Calu3 (cell line): ENCODE data around the gene ZC3H12A. TPM values are rescaled to one million over a fixed set of nuclear protein-coding genes. Genes with fewer than 3 reads are reported as not detected.
"Not testable (repeated sequence)": the region's sequence is repeated elsewhere in the genome, so short reads cannot be mapped to it uniquely, and the experiment has no call there.

Experiments
- BruUV-seq: library from RNA; stranded (reverse); fragments of 400-500 nt; replicated peaks from 2 replicates; lab custom pipeline; 2021; lab: Mats Ljungman, UMichigan
- CTCF ChIA-PET: fragments of 300-600 bp; sonication (Branson Sonifier 250); formaldehyde crosslinking; loops from one replicate; lab custom pipeline; 2022; ENCODE audit warnings: antibody characterized with exemption; lab: Charles Lee
- DNase-seq: peaks from one replicate; pipeline ENCODE4 v3.0.0; 2022
- H3K27ac Mint-ChIP-seq: one replicate; pipeline ENCODE4 v1.8.0; 2022; ENCODE audit warnings: mixed read lengths; ENCODE audit not compliant: unreplicated experiment
- H3K27me3 Mint-ChIP-seq: one replicate; pipeline ENCODE4 v1.8.0; 2022; ENCODE audit warnings: mixed read lengths; ENCODE audit not compliant: unreplicated experiment
- H3K36me3 Mint-ChIP-seq: one replicate; pipeline ENCODE4 v1.8.0; 2022; ENCODE audit warnings: mild to moderate bottlenecking, moderate library complexity, mixed read lengths; ENCODE audit not compliant: insufficient read depth, unreplicated experiment
- H3K4me1 Mint-ChIP-seq: one replicate; pipeline ENCODE4 v1.8.0; 2022; ENCODE audit warnings: mild to moderate bottlenecking, low read depth, mixed read lengths; ENCODE audit not compliant: unreplicated experiment
- H3K4me3 Mint-ChIP-seq: one replicate; pipeline ENCODE4 v1.8.0; 2022; ENCODE audit warnings: mild to moderate bottlenecking, low read depth, moderate library complexity, mixed read lengths; ENCODE audit not compliant: unreplicated experiment
- H3K9me3 Mint-ChIP-seq: one replicate; pipeline ENCODE4 v1.8.0; 2022; ENCODE audit warnings: low read depth, mixed read lengths; ENCODE audit not compliant: unreplicated experiment
- CTCF ChIP-seq: fragments of 200-600 bp; IDR thresholded peaks from one replicate; pipeline ENCODE4 v1.8.0; 2022; ENCODE audit warnings: antibody characterized with exemption; ENCODE audit not compliant: unreplicated experiment
- intact Hi-C: fragments of 100-400 bp; cut with micrococcal nuclease; formaldehyde crosslinking; loops from one replicate; pipeline ENCODE4 v1.10.0; 2022; ENCODE audit not compliant: unreplicated experiment
- total RNA-seq: library from RNA; stranded (reverse); gene quantifications from 2 replicates; pipeline ENCODE4 v1.2.3, GENCODE V29; 2022

ZC3H12A gene
- total RNA-seq, 1 experiment from 2014 or later = 94.1 TPM

- TF ChIP-seq CTCF = no peak
- intact Hi-C loops = no loop called here
- CTCF ChIA-PET = no interaction called here
- Mint-ChIP-seq H3K27ac (no peak overlapping the region), H3K9me3 (no peaks in the 10 kb centered on the region), H3K36me3 (peaks cover 29% of the 10 kb centered on the region), H3K27me3 (no peaks in the 10 kb centered on the region), H3K4me3 (no peak overlapping the region), H3K4me1 (peaks cover 10% of the 10 kb centered on the region)
- no peak for DNase-seq
- no TSS peak for BruUV-seq
These were observed 27.3 kb downstream of the ZC3H12A start for GRCh38 chr1:37501661-37502060.

- Mint-ChIP-seq H3K4me1 (peaks cover 10% of the 10 kb centered on the region), H3K27me3 (no peaks in the 10 kb centered on the region), H3K27ac (no peak overlapping the region), H3K9me3 (no peaks in the 10 kb centered on the region), H3K36me3 (peaks cover 34% of the 10 kb centered on the region), H3K4me3 (no peak overlapping the region)
- CTCF ChIA-PET = interaction anchor here (0.6 kb wide), 2 partner anchors 191 to 544 kb away, joined by 3 to 4 read pairs; partner anchors contain the start of gene POU3F1
- BruUV-seq = no TSS peak
- no peak for TF ChIP-seq CTCF
- DNase-seq = no peak
- intact Hi-C loops = no loop called here
These were observed 27.7 kb downstream of the ZC3H12A start for GRCh38 chr1:37502104-37502503.

- H3K9me3 Mint-ChIP-seq, H3K4me1 Mint-ChIP-seq, intact Hi-C loops, H3K27me3 Mint-ChIP-seq, BruUV-seq, DNase-seq, H3K4me3 Mint-ChIP-seq, H3K27ac Mint-ChIP-seq: not testable (repeated sequence)
- H3K36me3 Mint-ChIP-seq = peaks cover 41% of the 10 kb centered on the region
- CTCF ChIA-PET = interaction anchor here (0.6 kb wide), 3 partner anchors 9 to 544 kb away, joined by 3 to 5 read pairs (median 4); partner anchors contain the start of gene POU3F1
These were observed 28.4 kb downstream of the ZC3H12A start for GRCh38 chr1:37502791-37503190.

- TF ChIP-seq CTCF = no peak
- Mint-ChIP-seq H3K9me3 (no peaks in the 10 kb centered on the region), H3K36me3 (peaks cover 49% of the 10 kb centered on the region), H3K4me1 (no peaks in the 10 kb centered on the region), H3K27ac (no peak overlapping the region), H3K27me3 (no peaks in the 10 kb centered on the region), H3K4me3 (no peak overlapping the region)
- DNase-seq = no peak
- CTCF ChIA-PET = interaction anchor here (0.7 kb wide), 1 partner anchor 169 kb away, joined by 3 read pairs; no protein-coding TSS in a partner anchor
- BruUV-seq = no TSS peak
- intact Hi-C loops = no loop called here
These were observed 32.4 kb downstream of the ZC3H12A start for GRCh38 chr1:37506740-37507139.

GRCh38 chr1:37509181-37509580, 34.8 kb downstream of the ZC3H12A start:
- Mint-ChIP-seq H3K36me3 (peaks cover 63% of the 10 kb centered on the region), H3K27me3 (no peaks in the 10 kb centered on the region), H3K9me3 (no peaks in the 10 kb centered on the region), H3K27ac (no peak overlapping the region), H3K4me3 (no peak overlapping the region), H3K4me1 (peaks cover 10% of the 10 kb centered on the region)
- no peak for DNase-seq
- CTCF ChIA-PET = interaction anchor here (0.6 kb wide), 1 partner anchor 69 kb away, joined by 3 read pairs; no protein-coding TSS in a partner anchor
- BruUV-seq = no TSS peak
- no peak for TF ChIP-seq CTCF
- intact Hi-C loops = no loop called here
